Breast epithelium (tissue), 3 donors: ENCODE measurements around the gene MFRP.
A peak's percentile ranks its signal among the peaks of the same experiment; 100 is the strongest.

Experiments
- POLR2AphosphoS5 ChIP-seq, 3 donors: sonication (generic); formaldehyde crosslinking; IDR thresholded peaks; one replicate each; pipeline ENCODE4 v1.6.1; 2017; ENCODE audit warnings: antibody characterized with exemption in 3 of 3
- TF ChIP-seq, protein P1 (sequence below), 3 donors: fragments of 450-650 bp; IDR thresholded peaks; one replicate each; pipeline ENCODE4 v1.5.1; 2016 to 2017; ENCODE audit warnings: antibody characterized with exemption in 3 of 3, mild to moderate bottlenecking in 3 of 3, moderate library complexity in 3 of 3

DNA sequence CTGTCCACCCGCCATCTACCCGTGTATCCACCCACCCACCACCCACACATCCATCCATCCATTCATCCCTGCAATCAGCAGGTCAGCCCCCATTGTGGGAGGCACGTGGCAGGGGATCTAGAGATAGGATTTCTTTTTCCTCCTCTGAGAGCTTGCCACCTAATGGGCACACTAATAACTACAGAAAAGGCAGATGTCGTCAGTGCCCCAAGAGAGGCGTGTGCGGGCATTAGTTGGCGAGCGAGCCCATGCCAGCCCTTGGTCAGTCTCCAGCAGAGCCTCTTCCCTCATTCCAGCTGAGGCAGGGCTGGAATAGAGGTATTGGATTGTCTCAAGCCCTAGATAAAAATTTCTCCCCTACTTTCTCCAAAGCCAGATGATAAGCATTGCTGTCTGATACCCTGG lies 25.3 kb upstream of the MFRP start:
- TF ChIP-seq POLR2AphosphoS5 (IDR thresholded peaks at IDR 0.05): no peak
- TF ChIP-seq, protein P1, sequence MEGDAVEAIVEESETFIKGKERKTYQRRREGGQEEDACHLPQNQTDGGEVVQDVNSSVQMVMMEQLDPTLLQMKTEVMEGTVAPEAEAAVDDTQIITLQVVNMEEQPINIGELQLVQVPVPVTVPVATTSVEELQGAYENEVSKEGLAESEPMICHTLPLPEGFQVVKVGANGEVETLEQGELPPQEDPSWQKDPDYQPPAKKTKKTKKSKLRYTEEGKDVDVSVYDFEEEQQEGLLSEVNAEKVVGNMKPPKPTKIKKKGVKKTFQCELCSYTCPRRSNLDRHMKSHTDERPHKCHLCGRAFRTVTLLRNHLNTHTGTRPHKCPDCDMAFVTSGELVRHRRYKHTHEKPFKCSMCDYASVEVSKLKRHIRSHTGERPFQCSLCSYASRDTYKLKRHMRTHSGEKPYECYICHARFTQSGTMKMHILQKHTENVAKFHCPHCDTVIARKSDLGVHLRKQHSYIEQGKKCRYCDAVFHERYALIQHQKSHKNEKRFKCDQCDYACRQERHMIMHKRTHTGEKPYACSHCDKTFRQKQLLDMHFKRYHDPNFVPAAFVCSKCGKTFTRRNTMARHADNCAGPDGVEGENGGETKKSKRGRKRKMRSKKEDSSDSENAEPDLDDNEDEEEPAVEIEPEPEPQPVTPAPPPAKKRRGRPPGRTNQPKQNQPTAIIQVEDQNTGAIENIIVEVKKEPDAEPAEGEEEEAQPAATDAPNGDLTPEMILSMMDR (IDR thresholded peaks at IDR 0.05): peak in 2 of 3 donors; percentile 24 to 32
